Erythroblast (primary cell): ENCODE measurements around the gene PAXIP1.

Experiments
- GATA1 ChIP-seq: IDR thresholded peaks from 2 replicates; pipeline ENCODE4 v1.6.1; 2011; ENCODE audit warnings: low read depth, mild to moderate bottlenecking, control low read depth, low read length, moderate library complexity
- POLR2A ChIP-seq: IDR thresholded peaks from 2 replicates; pipeline ENCODE4 v1.6.1; 2011; ENCODE audit warnings: mild to moderate bottlenecking, low read length

- TF ChIP-seq POLR2A (no peak), GATA1 (no peak)
Observed at GRCh38 chr7:155027879-155028278, 25.0 kb upstream of the PAXIP1 start.
